Ishikawa (cell line): ENCODE data around the gene C1orf21.

ENCODE experiments used
- EP300 ChIP-seq: IDR thresholded peaks from 2 replicates; pipeline ENCODE4 v1.6.1; 2012; ENCODE audit warnings: borderline replicate concordance
- NFIC ChIP-seq: IDR thresholded peaks from 2 replicates; pipeline ENCODE4 v1.6.1; 2012
- REST ChIP-seq: IDR thresholded peaks from 2 replicates; pipeline ENCODE4 v1.6.1; 2012; ENCODE audit warnings: low read depth, mild to moderate bottlenecking
- YY1 ChIP-seq: IDR thresholded peaks from 2 replicates; pipeline ENCODE4 v1.6.1; 2012; ENCODE audit warnings: low read depth

GRCh38 chr1:184568148-184568547, 181.3 kb downstream of the C1orf21 start:
- TF ChIP-seq REST (no peak), EP300 (no peak), YY1 (no peak), NFIC (no peak)
